ENCODE measurements around the gene TMEM223. TPM values are rescaled to one million over a fixed set of nuclear protein-coding genes. Genes with fewer than 3 reads are reported as not detected.
A peak's percentile ranks its signal among the peaks of the same experiment; 100 is the strongest.
"Not testable (repeated sequence)": the region's sequence is repeated elsewhere in the genome, so short reads cannot be mapped to it uniquely, and the experiment has no call there.

Gene TMEM223
- total RNA-seq, 1 experiment from 2014 or later = 32.2 TPM

DNA sequence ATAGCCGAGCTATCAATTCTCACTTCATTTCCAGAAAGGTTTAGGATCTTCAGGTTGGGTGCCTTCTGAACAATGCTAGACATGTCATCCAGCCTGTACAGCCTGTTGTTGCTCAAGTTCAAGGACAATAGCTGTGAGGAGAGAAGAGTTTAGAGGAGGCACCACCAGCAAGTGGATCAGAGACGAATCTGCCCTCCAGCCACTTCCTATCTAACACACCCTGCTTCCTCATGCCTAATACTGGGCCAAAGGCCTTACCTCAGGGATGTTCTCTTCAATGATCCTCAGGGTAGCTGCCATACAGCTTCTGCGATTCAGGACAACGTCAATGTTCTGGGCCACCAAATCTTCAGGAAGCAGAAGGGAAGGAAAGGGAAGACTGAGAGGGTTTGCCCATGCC is 9.3 kb upstream of the TMEM223 start:
- DNase-seq (ENCODE audit: low read depth) = no peak

DNA sequence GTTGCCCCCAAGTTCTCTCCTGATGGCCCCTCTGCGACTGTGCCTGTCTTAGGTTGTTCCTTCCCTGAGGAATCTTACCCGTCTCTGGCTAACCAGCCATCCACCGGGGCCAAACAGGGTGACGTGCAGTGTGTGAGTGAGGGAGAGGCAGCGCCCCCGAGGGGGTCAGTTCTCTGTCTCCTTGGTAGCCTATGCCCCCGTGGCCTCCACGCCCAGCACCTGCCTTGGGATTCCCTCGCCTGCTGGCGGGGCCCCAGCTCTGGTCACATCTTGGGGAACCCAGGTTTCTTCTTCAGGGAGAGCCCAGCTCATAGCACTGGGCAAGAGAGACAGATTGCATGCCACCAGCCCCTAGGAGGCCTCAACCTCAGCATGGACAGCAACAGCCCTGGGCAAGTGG is 7.7 kb upstream of the TMEM223 start:
- no peak for DNase-seq (ENCODE audit: low read depth)

DNA sequence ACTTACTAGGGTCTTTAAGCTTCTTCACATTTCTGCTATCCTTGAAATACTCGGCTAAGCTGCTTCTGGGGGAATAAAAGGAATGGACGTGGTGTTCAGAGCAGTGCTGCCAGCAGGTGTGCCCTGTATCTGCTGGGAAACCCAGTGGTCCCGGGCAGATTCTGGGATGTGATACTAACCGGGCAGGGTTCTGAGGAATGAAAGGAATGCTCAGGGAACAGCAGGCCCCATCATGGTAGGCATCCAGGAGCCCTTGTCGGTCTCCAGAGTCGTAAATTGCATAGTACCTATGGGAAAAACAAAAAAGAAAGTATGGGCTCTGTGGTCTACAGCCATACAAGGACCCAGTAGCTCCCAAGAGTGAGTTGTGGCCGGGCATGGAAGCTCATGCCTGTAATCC is 4.5 kb upstream of the TMEM223 start:
- DNase-seq (ENCODE audit: low read depth) = no peak

DNA sequence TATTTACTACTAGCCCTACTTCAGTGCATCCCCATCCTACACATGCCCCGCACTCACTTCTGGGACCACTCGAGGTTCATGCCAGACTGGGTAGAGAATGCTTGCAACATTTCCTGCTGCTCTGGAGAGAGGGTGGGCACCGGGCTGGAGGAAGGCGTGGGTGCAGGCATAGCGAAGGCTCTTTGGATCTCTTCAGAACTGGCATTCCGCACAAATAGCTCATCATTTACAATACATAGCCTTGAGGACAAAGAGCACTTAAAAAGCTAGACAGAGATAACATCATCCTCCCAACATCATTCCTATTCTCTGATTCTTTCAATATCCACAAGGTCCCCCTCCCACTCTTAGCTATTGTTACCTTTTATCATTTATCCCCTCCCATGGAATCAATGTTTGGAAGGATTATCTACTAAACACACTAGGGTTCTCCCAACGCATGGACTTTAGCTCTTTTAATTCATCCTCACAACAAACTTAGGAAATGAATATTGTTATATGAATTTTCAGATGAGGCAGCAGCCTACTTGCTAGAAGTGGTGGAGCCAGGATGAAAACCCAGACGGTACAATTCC is 2.5 kb upstream of the TMEM223 start:
- no peak for DNase-seq (ENCODE audit: low read depth)

DNA sequence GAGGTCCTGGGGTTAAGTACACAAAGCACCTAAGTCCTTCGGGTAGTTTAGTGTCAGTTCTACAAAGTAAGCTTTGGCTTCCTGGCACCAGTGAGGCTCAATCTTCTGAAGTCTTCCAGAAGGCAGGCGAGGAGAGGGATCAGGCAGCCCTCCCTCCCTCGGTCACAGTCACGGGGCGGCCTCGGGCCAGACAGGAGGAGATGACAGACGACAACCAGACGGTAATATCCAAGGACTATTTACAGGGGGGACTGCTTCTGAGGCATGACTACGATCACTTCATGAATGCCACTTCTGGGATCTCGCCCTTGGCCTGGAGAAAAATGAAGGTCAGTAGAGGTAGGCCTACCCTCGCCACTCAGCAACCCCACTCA is 383 bp upstream of the TMEM223 start:
- DNase-seq (ENCODE audit: low read depth) = no peak

DNA sequence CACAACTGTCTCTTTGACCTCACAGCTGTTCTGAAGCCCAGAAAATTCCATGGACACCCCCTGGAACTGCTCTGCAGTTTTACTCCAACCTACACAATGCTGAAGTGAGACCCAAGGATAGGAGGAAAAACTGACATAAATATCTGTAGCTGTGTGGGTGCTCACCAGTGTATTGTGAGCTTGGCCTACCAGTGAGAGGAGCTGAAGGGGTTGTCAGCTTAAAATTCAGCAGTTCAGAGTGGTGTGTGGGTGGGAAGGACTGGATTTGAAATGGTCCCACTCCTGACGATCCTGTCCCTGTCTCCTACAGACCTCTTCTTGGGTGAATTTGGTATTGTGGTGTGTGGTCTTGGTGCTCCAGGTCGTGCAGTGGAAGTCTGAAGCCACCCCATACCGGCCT is 2.2 kb downstream of the TMEM223 start:
- no peak for DNase-seq (ENCODE audit: low read depth)

DNA sequence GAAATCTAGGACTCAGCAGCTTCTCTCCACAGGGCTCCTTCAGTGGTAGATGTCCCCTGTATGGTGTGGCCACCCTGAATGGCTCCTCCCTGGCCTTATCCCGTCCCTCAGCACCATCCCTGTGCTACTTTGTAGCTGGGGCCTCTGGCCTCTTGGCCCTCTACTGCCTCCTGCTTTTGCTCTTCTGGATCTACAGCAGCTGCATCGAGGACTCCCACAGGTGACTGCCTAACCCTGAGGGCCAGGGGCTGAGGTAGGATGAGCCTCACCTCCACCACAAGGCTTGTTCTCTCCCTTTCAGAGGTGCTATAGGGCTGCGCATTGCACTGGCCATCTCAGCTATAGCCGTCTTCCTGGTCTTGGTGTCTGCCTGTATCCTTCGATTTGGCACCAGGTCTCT is 2.8 kb downstream of the TMEM223 start:
- no peak for DNase-seq (ENCODE audit: low read depth)

DNA sequence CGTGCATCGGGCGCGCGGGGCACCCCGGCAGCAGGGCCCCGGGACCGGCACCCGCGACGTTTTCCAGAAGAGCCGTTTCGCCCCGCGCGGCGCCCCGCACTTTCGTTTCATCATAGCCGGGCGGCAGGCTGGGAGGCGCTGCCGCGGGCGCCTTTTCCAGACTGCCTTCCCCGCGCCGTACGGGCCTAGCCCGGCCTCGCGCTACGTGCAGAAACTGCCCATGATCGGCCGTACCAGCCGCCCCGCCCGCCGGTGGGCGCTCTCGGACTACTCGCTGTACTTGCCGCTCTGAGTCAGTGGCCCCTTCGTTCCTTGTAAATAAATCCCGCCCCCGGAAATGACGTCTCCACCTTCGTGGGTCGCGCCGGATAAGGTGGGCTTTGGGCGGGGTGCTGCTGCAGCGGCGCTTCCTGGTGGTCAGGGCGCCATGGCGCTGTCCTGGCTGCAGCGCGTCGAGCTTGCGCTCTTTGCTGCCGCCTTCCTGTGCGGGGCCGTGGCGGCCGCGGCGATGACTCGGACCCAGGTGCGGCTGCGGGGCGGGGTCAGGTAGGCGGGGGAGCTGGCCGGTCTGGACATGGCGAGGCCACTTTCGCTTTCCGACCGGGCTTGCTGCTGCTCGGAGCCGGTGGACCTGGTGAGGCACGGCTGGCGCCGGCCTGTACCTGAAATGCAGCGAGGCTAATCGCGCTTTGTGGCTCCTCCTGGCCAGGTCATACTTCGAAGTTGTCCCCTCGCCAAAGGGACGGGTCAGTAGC is 4.6 kb downstream of the TMEM223 start, which contains the start of gene TMEM179B:
Gene TMEM179B (plus strand): TSS at position 398 of the 755 bp plus-strand sequence. CDS start 30 bp downstream, at position 428.
- peak; percentile 98 for DNase-seq (ENCODE audit: low read depth)

DNA sequence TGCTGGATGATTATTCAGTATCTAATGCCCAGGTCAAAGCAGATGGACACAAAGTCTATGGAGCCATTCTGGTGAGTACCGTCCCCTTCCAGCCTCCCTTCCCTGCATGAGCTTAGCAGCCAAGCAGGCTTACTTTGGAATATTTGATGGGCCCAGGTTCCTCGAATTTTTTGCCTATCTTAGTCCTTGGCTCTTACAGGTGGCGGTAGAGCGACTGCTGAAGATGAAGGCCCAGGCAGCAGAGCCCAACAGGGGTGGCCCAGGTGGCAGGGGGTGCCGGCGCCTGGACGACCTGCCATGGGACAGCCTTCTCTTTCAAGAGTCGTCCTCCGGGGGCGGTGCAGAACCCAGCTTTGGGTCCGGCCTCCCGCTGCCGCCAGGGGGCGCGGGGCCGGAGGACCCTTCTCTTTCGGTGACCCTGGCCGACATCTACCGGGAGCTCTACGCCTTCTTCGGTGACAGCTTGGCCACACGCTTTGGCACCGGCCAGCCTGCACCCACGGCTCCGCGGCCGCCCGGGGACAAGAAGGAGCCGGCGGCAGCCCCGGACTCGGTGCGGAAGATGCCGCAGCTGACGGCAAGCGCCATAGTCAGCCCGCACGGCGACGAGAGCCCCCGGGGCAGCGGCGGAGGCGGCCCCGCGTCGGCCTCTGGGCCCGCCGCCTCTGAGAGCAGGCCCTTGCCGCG is 5.3 kb downstream of the TMEM223 start:
- DNase-seq (ENCODE audit: low read depth) = peak; percentile 86

DNA sequence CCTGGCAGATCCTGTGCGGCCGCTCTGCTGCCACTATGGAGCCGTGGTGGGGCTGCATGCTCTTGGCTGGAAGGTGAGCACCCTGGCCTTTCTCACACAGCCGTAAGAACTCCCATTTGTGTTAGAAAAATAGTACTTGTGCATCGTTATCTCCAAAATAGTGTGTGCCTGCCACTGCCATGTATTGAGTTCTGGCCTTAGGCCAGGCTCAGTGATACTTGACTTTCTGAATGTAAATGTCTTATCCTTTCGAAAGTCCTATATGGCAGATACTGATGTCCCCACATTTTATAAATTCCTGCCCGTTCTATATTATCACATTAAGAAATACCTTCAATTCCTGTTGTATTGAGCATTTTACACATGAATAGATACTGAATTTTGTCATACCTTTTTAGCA is 9.1 kb downstream of the TMEM223 start:
- DNase-seq (ENCODE audit: low read depth) = no peak

DNA sequence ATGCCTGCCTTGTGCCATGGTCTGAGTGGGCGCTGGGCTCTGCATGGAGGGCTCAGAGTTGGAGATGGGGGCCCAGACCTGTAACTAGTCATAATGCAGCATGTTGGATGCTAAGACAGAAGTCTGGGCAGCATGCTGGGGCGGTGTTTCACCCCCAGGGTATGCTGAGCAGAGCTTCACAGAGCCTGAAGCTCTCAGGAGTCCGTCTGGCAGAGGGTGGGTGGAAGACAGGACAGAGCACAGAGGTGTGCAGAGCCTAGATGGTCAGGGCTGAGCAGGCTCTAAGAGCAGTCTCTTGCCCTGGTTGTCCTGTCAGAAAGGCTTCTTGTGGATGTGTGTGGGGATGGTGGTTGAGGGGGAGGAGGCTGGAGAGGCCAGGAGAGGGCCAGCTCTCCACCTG is 13.4 kb downstream of the TMEM223 start:
- DNase-seq (ENCODE audit: low read depth) = no peak

DNA sequence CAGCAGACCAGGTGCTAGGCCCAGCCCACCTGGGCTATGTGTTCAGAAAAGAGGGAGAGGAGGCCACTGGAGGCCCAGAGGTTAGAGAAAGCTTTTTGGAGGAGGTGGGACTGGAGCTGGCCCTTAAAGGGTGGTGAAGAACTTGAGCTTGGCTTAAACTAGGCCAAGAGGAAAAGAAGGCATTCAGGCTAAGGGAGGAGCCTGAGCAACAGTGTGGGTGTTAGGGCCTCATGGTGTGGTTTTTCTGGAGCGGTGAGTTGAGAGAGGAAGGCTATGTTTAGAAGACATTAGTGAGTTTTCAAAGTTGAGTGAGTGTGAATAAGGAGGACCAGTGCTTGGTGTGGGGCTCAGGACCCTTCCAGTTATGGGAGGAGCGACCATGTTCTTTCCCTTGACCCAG is 14.4 kb downstream of the TMEM223 start:
- DNase-seq (ENCODE audit: low read depth) = no peak

DNA sequence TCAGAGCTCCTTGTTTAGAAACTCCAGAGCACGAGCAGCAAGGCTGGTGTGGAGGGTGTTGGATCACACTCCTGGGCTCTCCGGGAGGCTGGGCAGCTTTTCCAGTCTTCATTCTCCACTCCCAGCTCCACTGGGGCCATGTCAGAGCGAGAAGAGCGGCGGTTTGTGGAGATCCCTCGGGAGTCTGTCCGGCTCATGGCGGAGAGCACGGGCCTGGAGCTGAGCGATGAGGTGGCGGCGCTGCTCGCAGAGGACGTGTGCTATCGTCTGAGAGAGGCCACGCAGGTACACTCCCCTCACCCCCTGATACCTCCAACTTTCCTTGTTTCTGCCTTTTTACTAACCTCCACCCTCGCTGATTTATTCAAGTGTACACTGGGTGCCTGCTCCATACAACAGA is 16.2 kb downstream of the TMEM223 start:
- no peak for DNase-seq (ENCODE audit: low read depth)

DNA sequence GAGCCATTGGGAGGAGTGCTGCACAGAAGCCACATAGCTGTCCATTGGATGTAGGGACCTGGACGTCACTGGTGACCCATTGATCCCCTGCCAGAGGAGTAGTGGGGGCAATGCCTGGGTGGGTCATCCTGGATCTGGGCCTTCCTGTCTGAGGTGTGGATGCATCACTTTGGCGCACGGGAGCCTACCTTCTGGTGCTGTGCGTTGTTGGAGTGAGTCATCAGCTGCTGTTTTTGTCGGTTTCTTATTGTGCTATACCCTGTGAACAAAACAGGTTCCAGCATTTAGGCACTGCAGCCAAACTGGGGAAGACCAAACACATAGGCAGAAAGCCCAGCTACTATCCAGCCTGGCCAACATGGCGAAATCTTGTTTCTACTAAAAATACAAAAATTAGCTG is 17.4 kb downstream of the TMEM223 start:
- DNase-seq (ENCODE audit: low read depth) = no peak

DNA sequence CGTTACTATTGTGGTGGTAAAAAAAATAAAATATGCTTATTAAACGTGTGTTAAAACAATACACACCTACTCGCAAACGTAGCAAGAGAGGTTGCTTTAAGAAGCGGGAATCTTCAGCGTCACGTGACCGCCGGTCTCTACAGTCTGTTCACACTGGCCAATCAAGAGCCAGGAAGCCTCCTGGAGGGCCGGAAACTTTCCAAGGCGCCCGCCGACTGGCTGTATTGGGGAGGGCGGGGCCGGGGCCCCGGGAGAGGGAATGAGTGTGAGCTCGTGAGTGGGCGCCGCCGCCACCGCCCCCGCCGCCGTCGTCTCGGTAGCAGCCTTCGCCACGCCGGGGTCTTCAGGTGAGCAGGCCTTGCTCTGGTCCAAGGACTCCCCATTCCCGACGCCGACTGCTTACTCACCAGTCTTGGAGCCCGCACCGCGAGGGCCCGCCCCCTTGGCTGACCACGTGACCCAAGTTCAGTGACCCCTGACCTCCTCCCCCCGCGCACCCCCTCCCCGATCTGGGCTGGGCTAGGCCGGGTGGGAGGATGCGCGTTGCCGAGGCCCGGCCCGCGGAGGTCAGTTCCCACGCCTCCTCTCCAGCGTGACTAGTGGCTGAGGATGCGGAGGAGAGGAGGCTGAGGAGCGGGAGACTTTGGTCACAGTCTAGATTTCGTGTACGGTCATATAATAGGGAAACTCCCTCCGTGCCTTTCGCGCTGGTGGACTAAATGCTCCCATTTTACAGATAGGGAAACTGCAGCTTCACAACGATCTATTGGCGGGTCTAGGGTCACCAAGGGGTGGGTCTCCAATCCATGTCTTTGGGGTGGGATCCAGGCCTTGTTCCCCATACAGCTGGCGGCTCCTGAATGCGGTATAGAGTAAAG is 20.4 kb downstream of the TMEM223 start, which contains the start of gene TAF6L:
Gene TAF6L (plus strand): TSS at position 253 of the 878 bp plus-strand sequence. CDS start 4,388 bp downstream, outside the sequence.
- DNase-seq (ENCODE audit: low read depth) = peak; percentile 97

DNA sequence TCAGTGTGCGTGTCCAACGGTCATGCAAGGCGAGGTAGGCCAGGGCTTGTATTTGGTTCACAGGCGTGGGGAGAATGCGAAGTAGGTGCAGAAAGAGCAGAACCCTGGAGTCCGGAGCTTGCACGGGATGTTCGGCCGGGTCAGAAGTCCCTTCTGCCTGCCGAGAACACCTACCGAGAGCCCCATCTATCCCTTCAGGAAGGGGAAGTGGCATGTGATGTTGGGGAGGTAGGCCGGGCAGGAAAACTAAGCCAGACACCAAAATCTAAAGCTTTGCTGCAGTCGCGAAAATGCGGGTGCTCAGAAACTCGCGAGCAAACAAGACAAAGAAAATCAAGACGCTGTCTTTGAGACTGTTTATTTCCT is 21.0 kb downstream of the TMEM223 start:
- no peak for DNase-seq (ENCODE audit: low read depth)

DNA sequence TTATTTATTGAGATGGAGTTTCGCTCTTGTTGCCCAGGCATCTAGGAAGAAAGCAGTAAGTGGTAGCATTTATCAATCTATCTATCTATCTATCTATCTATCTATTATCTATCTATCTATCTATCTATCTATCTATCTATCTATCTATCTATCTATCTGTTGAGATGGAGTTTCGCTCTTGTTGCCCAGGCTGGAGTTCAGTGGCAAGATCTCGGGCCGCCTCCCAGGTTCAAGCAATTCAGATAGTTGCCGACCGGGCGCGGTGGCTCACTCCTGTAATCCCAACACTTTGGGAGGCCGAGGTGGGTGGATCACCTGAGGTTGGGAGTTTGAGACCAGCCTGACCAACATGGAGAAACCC is 31.0 kb downstream of the TMEM223 start:
- DNase-seq (ENCODE audit: low read depth) = not testable (repeated sequence)

DNA sequence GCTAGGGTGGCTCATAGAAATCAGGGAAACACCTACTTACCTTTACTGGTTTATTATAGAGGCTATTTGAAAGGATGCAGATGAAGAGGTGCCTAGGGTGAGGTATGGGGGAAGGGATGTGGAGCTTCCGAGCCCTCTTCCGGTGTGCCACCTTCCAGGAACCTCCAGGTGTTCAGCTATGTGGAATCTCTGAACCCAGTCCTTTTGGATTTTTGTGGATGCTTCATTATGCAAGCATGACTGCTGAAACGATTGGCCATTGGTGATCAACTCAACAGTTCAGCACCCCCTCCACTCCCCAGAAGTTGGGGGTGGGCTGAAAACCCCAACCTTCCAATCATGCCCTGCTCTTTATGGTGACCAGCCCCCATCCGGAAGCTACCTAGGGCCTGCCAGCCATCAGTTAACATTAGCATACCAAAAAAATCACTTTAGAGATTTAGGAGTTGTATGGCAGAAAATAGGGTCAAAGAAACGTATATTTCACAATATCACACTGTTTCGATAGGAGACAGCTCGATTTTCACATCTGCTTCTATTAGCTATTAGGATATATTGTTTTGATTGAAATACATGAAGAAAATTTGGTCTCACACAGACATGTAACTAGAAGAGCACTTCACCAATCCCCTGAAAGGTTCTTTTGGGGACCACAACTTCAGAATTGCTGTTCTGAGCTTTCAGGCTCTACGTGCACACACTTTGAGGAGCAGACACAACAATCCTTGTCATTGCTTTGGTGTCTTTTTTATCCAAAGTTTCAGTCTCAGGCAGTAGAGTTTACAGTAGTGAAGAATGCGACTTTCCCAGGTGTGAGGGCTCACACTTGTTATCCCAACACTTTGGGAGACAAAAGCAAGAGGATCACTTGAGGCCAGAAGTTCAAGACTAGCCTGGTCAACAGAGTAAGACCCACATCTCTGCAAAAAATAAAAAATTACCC is 33.7 kb downstream of the TMEM223 start:
- DNase-seq (ENCODE audit: low read depth) = no peak

DNA sequence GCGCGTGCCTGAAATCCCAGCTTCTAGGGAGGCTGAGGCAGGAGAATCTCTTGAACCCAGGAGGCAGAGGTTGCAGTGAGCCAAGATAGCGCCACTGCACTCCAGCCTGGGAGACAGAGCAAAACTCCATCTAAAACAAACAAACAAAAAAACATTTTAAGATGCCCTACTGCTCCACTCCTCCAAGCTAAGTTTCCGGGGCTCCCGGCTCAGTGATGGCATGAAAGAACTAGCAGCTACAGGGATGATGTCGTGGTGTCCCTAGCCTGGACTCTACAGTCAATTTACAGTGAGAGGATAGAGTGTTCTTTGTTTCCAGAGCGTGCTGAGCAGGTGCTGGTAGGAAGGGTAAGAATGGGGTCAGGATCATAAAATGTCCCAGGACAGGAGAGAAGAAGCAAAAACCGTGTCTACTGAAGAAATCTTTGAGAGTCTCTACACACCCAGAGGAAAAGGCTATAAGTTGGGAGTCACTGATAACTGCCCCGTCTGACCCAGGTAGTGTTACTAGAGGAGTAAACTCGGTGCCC is 36.7 kb downstream of the TMEM223 start:
- DNase-seq (ENCODE audit: low read depth) = no peak

DNA sequence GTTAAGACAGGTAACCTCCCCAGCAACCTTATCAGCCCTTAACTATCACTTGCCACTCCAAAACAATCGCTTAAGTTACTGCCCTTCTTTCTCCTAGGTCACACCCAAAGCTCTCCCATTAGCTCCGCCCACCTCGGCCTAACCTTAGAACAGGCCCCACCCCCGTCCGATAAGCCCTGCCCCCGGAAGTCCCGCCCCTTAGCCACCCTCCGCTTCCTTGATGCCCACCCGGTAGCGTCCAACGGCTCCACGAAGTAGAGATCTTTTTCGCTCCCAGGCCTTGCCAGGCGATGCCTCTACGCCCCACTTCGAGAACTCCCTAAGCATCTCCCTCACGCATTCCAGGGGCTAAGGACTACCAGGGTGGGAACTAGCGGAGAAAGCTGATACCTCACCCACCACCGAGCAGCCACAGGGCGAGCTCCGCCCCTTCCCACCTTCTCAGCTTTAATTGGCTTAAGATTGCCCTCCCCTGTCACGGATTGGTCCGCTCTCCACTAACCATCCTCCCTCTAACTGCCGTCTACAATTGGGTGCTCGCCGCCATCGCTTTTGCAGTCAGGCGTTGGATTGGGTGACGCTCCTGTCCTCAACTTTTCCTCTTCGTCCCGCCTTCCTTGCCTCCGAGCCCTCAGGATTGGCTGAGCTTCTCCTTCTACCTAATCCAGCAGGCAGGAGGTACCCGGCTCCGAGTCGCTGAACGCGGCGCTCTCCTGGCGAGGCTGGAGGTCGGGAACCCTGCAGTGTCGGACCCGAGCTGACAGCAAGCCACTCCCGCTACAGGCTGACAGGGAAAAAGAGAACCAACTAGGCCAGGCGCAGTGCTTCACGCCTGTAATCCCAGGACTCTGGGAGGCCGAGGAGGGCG is 37.8 kb downstream of the TMEM223 start, which contains the start of gene ZBTB3:
Gene ZBTB3 (minus strand): TSS at position 425 of the 868 bp plus-strand sequence. CDS start 496 bp downstream, outside the sequence.
- DNase-seq (ENCODE audit: low read depth) = peak; percentile 99
